A549 (cell line): Measurements from ENCODE around the gene ATF6B. TPM values are rescaled to one million over a fixed set of nuclear protein-coding genes. Genes with fewer than 3 reads are reported as not detected.

Experiments
- ATAC-seq, 2 experiments: fragments of 200-7000 bp in 1 of 2; fragments of >200 bp in 1 of 2; cut with Nextera tagmentation in 1 of 2; cut with Tn5 transposase in 1 of 2; 3 replicates each; pipeline versions ENCODE4 v1.8.0 to v1.9.1; 2018 to 2020; ENCODE audit warnings: mild to moderate bottlenecking in 1 of 2, moderate library complexity in 1 of 2
- CTCF ChIA-PET: fragments of 300-600 bp; sonication (Branson Sonifier 250); formaldehyde crosslinking; extraction: SDS; loops from one replicate; lab custom pipeline; 2021; ENCODE audit warnings: antibody characterized with exemption, inconsistent platforms; lab: Yijun Ruan, JAX
- POLR2A ChIA-PET: fragments of 350-600 bp; formaldehyde crosslinking; extraction: SDS; loops from one replicate; lab custom pipeline; 2021; ENCODE audit warnings: antibody characterized with exemption, inconsistent platforms; lab: Yijun Ruan, JAX
- DNase-seq, 2 experiments: peaks; one replicate each; pipeline versions ENCODE4 v3.0.0 to v3.0.0-alpha.2; 2011 to 2016; ENCODE audit warnings: low read depth in 1 of 2, low spot score in 1 of 2
- FAIRE-seq: peaks from 2 replicates; lab custom pipeline; 2011; peaks lifted over from hg19 to GRCh38; lab: Jason Lieb, UNC
- H3K27ac ChIP-seq, 2 experiments: fragments of >200 bp; sonication (Bioruptor Twin); formaldehyde crosslinking; 3 replicates each; pipeline ENCODE4 v1.5.1; 2016 to 2017
- H3K4me1 ChIP-seq: fragments of >200 bp; sonication (Bioruptor Twin); formaldehyde crosslinking; 3 replicates; pipeline ENCODE4 v1.6.1; 2016
- H3K4me2 ChIP-seq: fragments of >200 bp; sonication (Bioruptor Twin); formaldehyde crosslinking; 3 replicates; pipeline ENCODE4 v1.6.1; 2016
- H3K4me3 ChIP-seq: fragments of >200 bp; sonication (Bioruptor Twin); formaldehyde crosslinking; 3 replicates; pipeline ENCODE4 v1.5.1; 2016
- H3K9me3 ChIP-seq: fragments of >200 bp; sonication (Bioruptor Twin); formaldehyde crosslinking; 3 replicates; pipeline ENCODE4 v1.6.1; 2016
- BCL3 ChIP-seq: fragments of >200 bp; sonication (Bioruptor Twin); formaldehyde crosslinking; IDR thresholded peaks from 3 replicates; pipeline ENCODE4 v1.6.1; 2016
- CTCF ChIP-seq: fragments of >200 bp; sonication (Bioruptor Twin); formaldehyde crosslinking; IDR thresholded peaks from 3 replicates; pipeline ENCODE4 v1.5.1; 2016
- EP300 ChIP-seq, 2 experiments: fragments of >200 bp; sonication (Bioruptor Twin); formaldehyde crosslinking; IDR thresholded peaks; 2 replicates in 1 of 2; 3 replicates in 1 of 2; pipeline ENCODE4 v1.6.1; 2016 to 2017
- FOXS1 ChIP-seq: fragments of 250-450 bp; sonication (Bioruptor Pico); IDR thresholded peaks from 2 replicates; pipeline ENCODE4 v1.5.0; 2020; ENCODE audit warnings: mild to moderate bottlenecking, moderate library complexity
- GATA3 ChIP-seq: IDR thresholded peaks from 2 replicates; pipeline ENCODE4 v1.6.1; 2012; ENCODE audit warnings: borderline replicate concordance
- HEYL ChIP-seq: fragments of 250-450 bp; sonication (Bioruptor Pico); IDR thresholded peaks from 2 replicates; pipeline ENCODE4 v1.8.0; 2021; ENCODE audit warnings: mild to moderate bottlenecking, moderate library complexity
- HOXA7 ChIP-seq: fragments of 250-450 bp; sonication (Bioruptor Pico); IDR thresholded peaks from 2 replicates; pipeline ENCODE4 v1.5.0; 2020; ENCODE audit warnings: mild to moderate bottlenecking, moderate library complexity
- HOXB5 ChIP-seq: fragments of 250-450 bp; sonication (Bioruptor Pico); IDR thresholded peaks from 2 replicates; pipeline ENCODE4 v1.5.0; 2020; ENCODE audit warnings: mild to moderate bottlenecking, moderate library complexity
- JUN ChIP-seq, 2 experiments: fragments of >200 bp; sonication (Bioruptor Twin); formaldehyde crosslinking; IDR thresholded peaks; 2 replicates in 1 of 2; 3 replicates in 1 of 2; pipeline ENCODE4 v1.6.1; 2016 to 2017
- KDM5A ChIP-seq: fragments of 200-600 bp; sonication (generic); IDR thresholded peaks from 2 replicates; pipeline ENCODE4 v1.6.1; 2016; ENCODE audit warnings: antibody characterized with exemption, mild to moderate bottlenecking
- MAFK ChIP-seq: fragments of 450-650 bp; IDR thresholded peaks from 2 replicates; pipeline ENCODE4 v1.6.1; 2014; ENCODE audit not compliant: partially characterized antibody
- MAZ ChIP-seq: fragments of 150-350 bp; IDR thresholded peaks from 2 replicates; pipeline ENCODE4 v1.6.1; 2014; ENCODE audit warnings: antibody characterized with exemption, low read depth, low read length, borderline replicate concordance
- MYC ChIP-seq: IDR thresholded peaks from 2 replicates; pipeline ENCODE4 v1.6.1; 2012; ENCODE audit warnings: mild to moderate bottlenecking, inconsistent platforms, low read length, improper control_type of control experiment, borderline replicate concordance
- NR3C1 ChIP-seq: fragments of >200 bp; sonication (Bioruptor Twin); formaldehyde crosslinking; IDR thresholded peaks from 3 replicates; pipeline ENCODE4 v1.6.1; 2017
- POLR2AphosphoS2 ChIP-seq: conservative IDR thresholded peaks from 2 replicates; pipeline ENCODE4 v1.6.1; 2012; ENCODE audit warnings: low read length, improper control_type of control experiment, inconsistent platforms
- RFX5 ChIP-seq: fragments of 450-650 bp; IDR thresholded peaks from 2 replicates; pipeline ENCODE4 v1.7.1; 2014; ENCODE audit warnings: antibody characterized with exemption, mild to moderate bottlenecking, moderate library complexity
- SREBF2 ChIP-seq: fragments of 450-650 bp; IDR thresholded peaks from 2 replicates; pipeline ENCODE4 v1.6.1; 2014; ENCODE audit warnings: mild to moderate bottlenecking, moderate library complexity
- ZFP36 ChIP-seq: fragments of 450-650 bp; IDR thresholded peaks from 2 replicates; pipeline ENCODE4 v1.6.1; 2014; ENCODE audit warnings: borderline replicate concordance; ENCODE audit not compliant: partially characterized antibody
- ZNF302 ChIP-seq: fragments of 250-450 bp; sonication (Bioruptor Pico); IDR thresholded peaks from 2 replicates; pipeline ENCODE4 v1.9.0; 2021; ENCODE audit warnings: inconsistent platforms, mild to moderate bottlenecking, moderate library complexity
- ZSCAN20 ChIP-seq: fragments of 250-450 bp; sonication (Bioruptor Pico); IDR thresholded peaks from 2 replicates; pipeline ENCODE4 v1.8.0; 2022; ENCODE audit warnings: mild to moderate bottlenecking, moderate library complexity
- WGBS: methylation state at CpG from one replicate; pipeline ENCODE4 v1.1.6; 2017; ENCODE audit errors: missing lambda C conversion rate; 5-methylcytosine and 5-hydroxymethylcytosine counted together
- polyA plus RNA-seq, 4 experiments: library from polyadenylated mRNA; depleted of rRNA in 3 of 4; stranded (reverse); fragments of >200 nt; fragmentation: RNase III in 1 of 4; extraction: RNeasy Plus Mini Kit Qiagen cat#74134 plus additional on column Dnase treatment in 1 of 4; gene quantifications; 2 replicates in 3 of 4; 3 replicates in 1 of 4; pipeline ENCODE4 v1.2.3, GENCODE V29; 2011 to 2017
- TF ChIP-seq, protein P1 (sequence below): fragments of 250-450 bp; sonication (Bioruptor Pico); IDR thresholded peaks from 2 replicates; pipeline ENCODE4 v1.5.0; 2020; ENCODE audit warnings: low read depth, mild to moderate bottlenecking, moderate library complexity
- TF ChIP-seq, protein P2 (sequence below): fragments of >200 bp; sonication (Bioruptor Twin); formaldehyde crosslinking; IDR thresholded peaks from 2 replicates; pipeline ENCODE4 v1.6.1; 2016

The ATF6B gene
- polyA plus RNA-seq, 2 of the 4 experiments (the other 2 are of a cell fraction), result 19.3 to 29.0 TPM

DNA sequence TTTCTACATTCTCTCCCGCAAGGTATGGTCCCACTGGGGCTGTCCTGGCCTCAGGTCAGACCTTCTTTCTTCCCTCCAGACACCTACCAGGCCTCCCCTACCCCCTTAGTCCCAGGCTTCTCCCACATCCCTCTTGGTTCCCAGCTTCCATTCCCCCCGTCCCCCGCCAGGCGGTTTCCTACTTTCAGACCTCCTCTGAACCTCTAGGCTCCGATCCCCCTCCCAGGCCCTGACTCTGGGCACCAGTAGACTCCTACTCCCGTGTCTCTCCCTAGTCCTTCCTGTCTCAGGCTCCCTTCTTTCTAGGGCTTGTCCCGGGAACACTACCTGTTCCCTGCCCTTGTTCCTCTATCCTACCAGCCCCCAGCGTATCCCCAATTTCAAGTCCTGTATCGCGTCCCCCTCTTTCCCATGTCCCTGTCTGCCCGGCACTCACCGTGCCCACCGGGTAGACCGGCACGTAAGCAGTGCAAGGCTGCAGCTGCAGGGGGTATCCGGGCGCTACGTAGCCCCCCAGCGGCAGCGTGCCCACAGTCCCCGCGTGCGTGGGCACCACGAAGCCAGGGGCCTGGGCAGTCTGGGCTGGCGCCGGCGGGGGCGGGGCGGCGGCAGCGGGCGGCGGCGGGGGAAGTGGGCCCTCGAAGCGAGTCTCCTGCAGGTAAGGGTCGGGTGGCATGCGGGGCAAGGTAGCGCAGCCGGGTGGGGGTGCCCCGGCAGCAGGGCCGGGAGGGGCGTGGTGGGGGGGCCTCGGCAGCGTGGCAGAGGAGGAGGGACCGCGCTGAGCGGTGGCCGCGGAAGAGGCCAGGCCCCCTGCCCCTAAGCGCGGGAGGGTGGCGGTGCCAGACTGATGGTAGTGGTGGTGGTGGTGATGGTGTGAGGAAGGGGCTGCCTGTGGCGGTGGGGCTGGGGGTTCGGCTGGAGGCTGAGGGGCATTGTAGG lies 22.2 kb upstream of the ATF6B start:
- TF ChIP-seq BCL3, result no peak
- no peak for TF ChIP-seq EP300 (IDR thresholded peaks at IDR 0.05)
- no peak for TF ChIP-seq MAZ
- no peak for TF ChIP-seq NR3C1
- TF ChIP-seq HEYL (CRISPR knock-in tag), result no peak
- no peak for TF ChIP-seq FOXS1
- TF ChIP-seq ZNF302 (CRISPR knock-in tag), result no peak
- no peak for TF ChIP-seq MYC
- TF ChIP-seq POLR2AphosphoS2, result no peak
- TF ChIP-seq, protein P1, sequence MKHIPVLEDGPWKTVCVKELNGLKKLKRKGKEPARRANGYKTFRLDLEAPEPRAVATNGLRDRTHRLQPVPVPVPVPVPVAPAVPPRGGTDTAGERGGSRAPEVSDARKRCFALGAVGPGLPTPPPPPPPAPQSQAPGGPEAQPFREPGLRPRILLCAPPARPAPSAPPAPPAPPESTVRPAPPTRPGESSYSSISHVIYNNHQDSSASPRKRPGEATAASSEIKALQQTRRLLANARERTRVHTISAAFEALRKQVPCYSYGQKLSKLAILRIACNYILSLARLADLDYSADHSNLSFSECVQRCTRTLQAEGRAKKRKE, result no peak
- Histone ChIP-seq H3K27ac (no peak overlapping the region), H3K4me3 (no peak overlapping the region), H3K4me1 (peaks cover 22% of the 10 kb centered on the region; the same call in 2 of the 3 replicates), H3K9me3 (no peaks in the 10 kb centered on the region), H3K4me2 (no peak overlapping the region)
- ATAC-seq (no peak), DNase-seq (no peak), FAIRE-seq (no peak)
- POLR2A ChIA-PET, result no interaction called here
- 92% methylated on average over 25 of the region's 55 CpGs for WGBS
- CTCF ChIA-PET, result no interaction called here

DNA sequence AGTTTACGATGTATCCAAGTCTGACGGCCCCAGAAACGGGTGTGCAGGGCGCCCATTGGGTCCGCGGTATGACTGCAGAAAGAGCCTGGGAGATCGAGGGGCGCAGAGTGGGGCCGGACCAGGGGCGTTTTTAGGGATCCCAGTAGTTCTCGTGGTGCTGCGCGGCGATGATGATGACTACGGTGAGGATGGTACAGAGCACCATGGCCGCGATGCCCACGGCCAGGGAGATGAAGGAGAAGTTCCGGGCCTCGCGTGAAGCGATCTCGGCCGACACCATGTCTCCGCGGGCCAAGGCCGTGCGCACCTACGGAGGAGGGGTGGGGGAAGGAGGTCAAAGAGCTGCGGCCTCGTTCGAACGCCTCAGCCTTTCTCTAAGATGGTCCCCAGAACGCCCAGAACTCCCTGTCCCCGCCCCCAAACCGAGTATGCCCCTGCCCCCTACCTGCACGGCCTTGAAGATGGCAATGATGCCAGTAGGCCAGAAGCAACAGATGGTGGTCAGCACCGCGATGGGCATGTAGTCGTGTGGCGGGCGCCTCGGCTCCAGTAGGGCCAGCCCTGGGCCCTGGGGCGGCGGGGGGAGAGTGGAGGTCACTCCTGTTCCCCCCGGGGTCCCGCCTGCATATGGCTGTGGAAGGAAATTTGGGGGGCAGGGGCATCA lies 21.2 kb upstream of the ATF6B start:
- 88% methylated on average over 28 of the region's 47 CpGs for WGBS
- no peak overlapping the region for H3K27ac ChIP-seq
- no peak overlapping the region for H3K4me3 ChIP-seq
- TF ChIP-seq ZSCAN20, result no peak
- no peak for TF ChIP-seq MYC
- no peak for TF ChIP-seq HOXA7 (CRISPR knock-in tag)
- no peak for TF ChIP-seq MAFK
- TF ChIP-seq RFX5, result no peak
- TF ChIP-seq, protein P2, sequence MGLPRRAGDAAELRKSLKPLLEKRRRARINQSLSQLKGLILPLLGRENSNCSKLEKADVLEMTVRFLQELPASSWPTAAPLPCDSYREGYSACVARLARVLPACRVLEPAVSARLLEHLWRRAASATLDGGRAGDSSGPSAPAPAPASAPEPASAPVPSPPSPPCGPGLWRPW, result no peak
- TF ChIP-seq KDM5A, result no peak
- no peak for TF ChIP-seq SREBF2
- TF ChIP-seq ZFP36, result no peak
- no peak for TF ChIP-seq GATA3
- TF ChIP-seq HOXB5 (CRISPR knock-in tag), result no peak
- TF ChIP-seq JUN (IDR thresholded peaks at IDR 0.05), result no peak
- no peak for TF ChIP-seq CTCF
- TF ChIP-seq, all 56 proteins: peak for 0
- FAIRE-seq, result no peak
- Histone ChIP-seq H3K9me3 (no peaks in the 10 kb centered on the region), H3K4me2 (no peak overlapping the region), H3K4me1 (peaks cover 17% of the 10 kb centered on the region; the same call in 2 of the 3 replicates)
- ATAC-seq, result no peak
- no peak for DNase-seq
- POLR2A ChIA-PET, result no interaction called here
- CTCF ChIA-PET, result no interaction called here
